ENCODE results near the gene SARM1. TPM values are rescaled to one million over a fixed set of nuclear protein-coding genes. Genes with fewer than 3 reads are reported as not detected.

Gene SARM1
- total and polyA plus RNA-seq, 2 of the 13 experiments (the other 11 are each of a cell fraction or from before 2014, with no cell fraction given): 0.73 to 0.86 TPM

DNA sequence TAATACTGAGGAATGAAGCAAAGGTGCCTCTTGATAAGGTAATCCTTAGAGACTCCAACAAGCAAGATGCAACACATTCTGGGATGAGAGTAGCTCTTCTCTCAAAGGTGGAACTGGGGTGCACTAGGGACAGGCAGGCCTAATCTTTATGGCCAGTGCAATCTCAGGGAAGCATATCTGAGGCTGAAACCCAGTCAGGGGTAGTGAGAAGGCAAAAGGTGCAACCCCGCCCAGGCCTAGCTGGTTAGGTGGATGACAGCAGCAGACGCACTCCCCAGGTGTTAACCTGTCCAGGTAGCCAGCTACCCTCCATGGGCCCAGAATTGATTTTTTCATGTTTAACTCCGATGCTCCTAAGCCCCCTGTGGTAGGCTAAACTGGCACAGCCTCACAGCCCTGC, 44.4 kb downstream of the SARM1 start (continued):
- TF ChIP-seq, protein P1, sequence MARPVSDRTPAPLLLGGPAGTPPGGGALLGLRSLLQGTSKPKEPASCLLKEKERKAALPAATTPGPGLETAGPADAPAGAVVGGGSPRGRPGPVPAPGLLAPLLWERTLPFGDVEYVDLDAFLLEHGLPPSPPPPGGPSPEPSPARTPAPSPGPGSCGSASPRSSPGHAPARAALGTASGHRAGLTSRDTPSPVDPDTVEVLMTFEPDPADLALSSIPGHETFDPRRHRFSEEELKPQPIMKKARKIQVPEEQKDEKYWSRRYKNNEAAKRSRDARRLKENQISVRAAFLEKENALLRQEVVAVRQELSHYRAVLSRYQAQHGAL (CRISPR knock-in tag; IDR thresholded peaks at IDR 0.05; ENCODE audit: not compliant biosample characterization): no peak
- TF ChIP-seq ZNF501 (CRISPR knock-in tag; IDR thresholded peaks at IDR 0.05) (no peak), MTA3 (CRISPR knock-in tag; IDR thresholded peaks at IDR 0.05) (no peak), ZNF484 (CRISPR knock-in tag; IDR thresholded peaks at IDR 0.05; ENCODE audit: borderline replicate concordance, low read depth) (no peak), FOSL1 (CRISPR knock-in tag; IDR thresholded peaks at IDR 0.05; ENCODE audit: borderline replicate concordance) (no peak), ZNF629 (CRISPR knock-in tag; conservative IDR thresholded peaks at IDR 0.05) (no peak), ZNF607 (CRISPR knock-in tag; IDR thresholded peaks at IDR 0.05; ENCODE audit: borderline replicate concordance) (no peak)

DNA sequence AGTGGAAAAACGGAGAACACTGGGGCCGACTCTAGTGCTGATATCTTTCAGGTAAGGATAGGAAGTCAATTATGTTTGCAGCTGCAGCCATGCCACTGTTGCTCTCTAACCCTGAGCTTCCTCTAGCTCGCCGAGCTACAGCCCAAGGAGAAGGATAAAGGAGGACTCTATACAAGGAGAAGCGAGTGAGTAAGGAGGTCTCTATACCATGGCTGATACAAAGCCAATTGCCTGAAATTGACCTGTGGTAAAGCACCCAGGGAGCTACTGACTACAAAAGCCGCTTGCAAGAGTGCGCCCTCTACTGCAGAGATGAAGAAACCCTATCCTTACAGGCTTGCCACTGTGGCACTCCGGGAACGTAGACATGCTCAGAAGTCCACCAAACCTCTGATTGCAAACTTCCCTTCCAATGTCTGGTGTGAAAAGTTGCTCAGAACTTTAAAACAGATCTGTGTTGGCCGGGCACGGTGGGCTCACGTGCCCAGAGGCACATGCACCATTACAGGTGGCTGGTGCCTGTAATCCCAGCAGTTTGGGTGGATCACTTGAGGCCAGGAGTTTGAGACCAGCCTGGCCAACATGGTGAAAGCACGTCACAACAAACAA, 45.3 kb downstream of the SARM1 start:
- H3K27ac ChIP-seq (ENCODE audit: extremely low read length, insufficient read depth, low read length): no peak overlapping the region
- intact Hi-C loops (cut with micrococcal nuclease; ENCODE audit: unreplicated experiment) (loop anchor here (2.0 to 10.0 kb wide), 2 partner anchors 46 to 182 kb away; partner anchors contain the start of genes SARM1 and VTN), in situ Hi-C loops (cut with HindIII; ENCODE audit: extremely low pct_ligation_motif_present, low pct_unique_long_range_greater_than_20kb) (no loop called here)
- peak overlapping the region; percentile 66 for H2AFZ ChIP-seq (ENCODE audit: low read length)
- peak overlapping the region; percentile 4; the same call in 1 of the 2 replicates for H3K9ac ChIP-seq (ENCODE audit: insufficient read depth, low read depth, low read length)
- H3K79me2 ChIP-seq (ENCODE audit: insufficient read depth, low read length): no peaks in the 10 kb centered on the region
- ChIA-PET POLR2A (interaction anchor here (0.6 to 3.7 kb wide), 16 partner anchors 9 to 99 kb away, joined by 3 to 30 read pairs (median 6); partner anchors contain the start of genes IFT20, POLDIP2, SLC46A1 and TNFAIP1), CTCF (ENCODE audit: low intra/inter-chr PET ratio, low total read pairs) (interaction anchor here (0.6 to 1.7 kb wide), 5 partner anchors 9 to 183 kb away, joined by 3 to 6 read pairs (median 4); partner anchors contain the start of genes SLC46A1 and TMEM97)
- 0 out of 5 replicates have a peak, but pooled peaks cover 0 to 7% of the 10 kb centered on the region in 2 experiments for H3K27me3 ChIP-seq (ENCODE audit: control insufficient read depth in 1 of 2, insufficient read depth in 2 of 2, low read length in 2 of 2)
- peak overlapping the region; percentile 65 for H3K4me2 ChIP-seq (ENCODE audit: low read depth, low read length)
- H3K4me3 ChIP-seq (replicated peaks in 1 of 3; ENCODE audit: insufficient read depth in 1 of 3, low read depth in 2 of 3, low read length in 3 of 3): no peak overlapping the region; a peak in 1 of 6 replicates
- H3K9me3 ChIP-seq (ENCODE audit: low read length): no peaks in the 10 kb centered on the region
- no TSS peak for BruUV-seq (replicated peaks)
- no peaks in the 10 kb centered on the region for H4K20me1 ChIP-seq (ENCODE audit: insufficient read depth, low read length)
- FAIRE-seq (peak; percentile 97), DNase-seq (ENCODE audit: low spot score) (peak; percentile 87), ATAC-seq (peak; percentile 99)
- H3K4me1 ChIP-seq (ENCODE audit: insufficient read depth, low read length): peaks cover 22% of the 10 kb centered on the region
- 10% methylated on average over 13 of the region's 13 CpGs for WGBS (ENCODE audit: low lambda C conversion rate)
- H3K36me3 ChIP-seq (replicated peaks in 1 of 2; ENCODE audit: control insufficient read depth in 1 of 2, insufficient read depth in 2 of 2, low read length in 2 of 2): no peaks in the 10 kb centered on the region
- TF ChIP-seq, protein P2, sequence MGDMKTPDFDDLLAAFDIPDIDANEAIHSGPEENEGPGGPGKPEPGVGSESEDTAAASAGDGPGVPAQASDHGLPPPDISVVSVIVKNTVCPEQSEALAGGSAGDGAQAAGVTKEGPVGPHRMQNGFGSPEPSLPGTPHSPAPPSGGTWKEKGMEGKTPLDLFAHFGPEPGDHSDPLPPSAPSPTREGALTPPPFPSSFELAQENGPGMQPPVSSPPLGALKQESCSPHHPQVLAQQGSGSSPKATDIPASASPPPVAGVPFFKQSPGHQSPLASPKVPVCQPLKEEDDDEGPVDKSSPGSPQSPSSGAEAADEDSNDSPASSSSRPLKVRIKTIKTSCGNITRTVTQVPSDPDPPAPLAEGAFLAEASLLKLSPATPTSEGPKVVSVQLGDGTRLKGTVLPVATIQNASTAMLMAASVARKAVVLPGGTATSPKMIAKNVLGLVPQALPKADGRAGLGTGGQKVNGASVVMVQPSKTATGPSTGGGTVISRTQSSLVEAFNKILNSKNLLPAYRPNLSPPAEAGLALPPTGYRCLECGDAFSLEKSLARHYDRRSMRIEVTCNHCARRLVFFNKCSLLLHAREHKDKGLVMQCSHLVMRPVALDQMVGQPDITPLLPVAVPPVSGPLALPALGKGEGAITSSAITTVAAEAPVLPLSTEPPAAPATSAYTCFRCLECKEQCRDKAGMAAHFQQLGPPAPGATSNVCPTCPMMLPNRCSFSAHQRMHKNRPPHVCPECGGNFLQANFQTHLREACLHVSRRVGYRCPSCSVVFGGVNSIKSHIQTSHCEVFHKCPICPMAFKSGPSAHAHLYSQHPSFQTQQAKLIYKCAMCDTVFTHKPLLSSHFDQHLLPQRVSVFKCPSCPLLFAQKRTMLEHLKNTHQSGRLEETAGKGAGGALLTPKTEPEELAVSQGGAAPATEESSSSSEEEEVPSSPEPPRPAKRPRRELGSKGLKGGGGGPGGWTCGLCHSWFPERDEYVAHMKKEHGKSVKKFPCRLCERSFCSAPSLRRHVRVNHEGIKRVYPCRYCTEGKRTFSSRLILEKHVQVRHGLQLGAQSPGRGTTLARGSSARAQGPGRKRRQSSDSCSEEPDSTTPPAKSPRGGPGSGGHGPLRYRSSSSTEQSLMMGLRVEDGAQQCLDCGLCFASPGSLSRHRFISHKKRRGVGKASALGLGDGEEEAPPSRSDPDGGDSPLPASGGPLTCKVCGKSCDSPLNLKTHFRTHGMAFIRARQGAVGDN (CRISPR knock-in tag; IDR thresholded peaks at IDR 0.05): peak; percentile 51
- TF ChIP-seq ZNF652 (CRISPR knock-in tag; IDR thresholded peaks at IDR 0.05; ENCODE audit: borderline replicate concordance, low read depth) (0 out of 2 replicates have a peak, but pooled peaks have one; percentile 22), ZNF781 (CRISPR knock-in tag; IDR thresholded peaks at IDR 0.05; ENCODE audit: borderline replicate concordance, not compliant biosample characterization) (no peak), HMGA1 (CRISPR knock-in tag; conservative IDR thresholded peaks at IDR 0.05) (no peak), ZNF839 (CRISPR knock-in tag; IDR thresholded peaks at IDR 0.05; ENCODE audit: borderline replicate concordance) (no peak), PHF21A (CRISPR knock-in tag; IDR thresholded peaks at IDR 0.05) (peak; percentile 65; the same call in 1 of the 2 replicates), ZNF451 (CRISPR knock-in tag; IDR thresholded peaks at IDR 0.05) (0 out of 2 replicates have a peak, but pooled peaks have one; percentile 29), SSRP1 (CRISPR knock-in tag; IDR thresholded peaks at IDR 0.05) (0 out of 2 replicates have a peak, but pooled peaks have one; percentile 68)
- TF ChIP-seq, protein P3, sequence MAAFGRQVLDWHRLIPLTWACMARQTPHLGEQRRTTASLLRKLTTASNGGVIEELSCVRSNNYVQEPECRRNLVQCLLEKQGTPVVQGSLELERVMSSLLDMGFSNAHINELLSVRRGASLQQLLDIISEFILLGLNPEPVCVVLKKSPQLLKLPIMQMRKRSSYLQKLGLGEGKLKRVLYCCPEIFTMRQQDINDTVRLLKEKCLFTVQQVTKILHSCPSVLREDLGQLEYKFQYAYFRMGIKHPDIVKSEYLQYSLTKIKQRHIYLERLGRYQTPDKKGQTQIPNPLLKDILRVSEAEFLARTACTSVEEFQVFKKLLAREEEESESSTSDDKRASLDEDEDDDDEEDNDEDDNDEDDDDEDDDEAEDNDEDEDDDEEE (CRISPR knock-in tag; IDR thresholded peaks at IDR 0.05): peak; percentile 66; the same call in 1 of the 2 replicates
